GM10248 (cell line): ENCODE measurements around the gene ZXDC.

Experiments
- CTCF ChIA-PET: fragments of 300-600 bp; sonication (Branson Sonifier 250); formaldehyde crosslinking; extraction: SDS; loops from one replicate; lab custom pipeline; 2021; ENCODE audit warnings: antibody characterized with exemption; lab: Yijun Ruan, JAX
- POLR2A ChIA-PET: fragments of 350-650 bp; sonication (Branson Sonifier 250); formaldehyde crosslinking; extraction: SDS; loops from one replicate; lab custom pipeline; 2020; ENCODE audit warnings: antibody characterized with exemption; lab: Yijun Ruan, JAX
- DNase-seq: peaks from one replicate; pipeline ENCODE4 v3.0.0; 2012; ENCODE audit errors: extremely low spot score
- CTCF ChIP-seq: IDR thresholded peaks from 2 replicates; pipeline ENCODE4 v1.5.1; 2012; ENCODE audit warnings: mild to moderate bottlenecking, low read depth; ENCODE audit errors: extremely low read depth, missing control alignments, control extremely low read depth

Gene ZXDC

GRCh38 chr3:126486360-126486847 lies 10.7 kb upstream of the ZXDC start:
- ChIA-PET CTCF (no interaction called here), POLR2A (no interaction called here)
- no peak for DNase-seq
- no peak for TF ChIP-seq CTCF

GRCh38 chr3:126485956-126486355 lies 10.3 kb upstream of the ZXDC start:
- no peak for DNase-seq
- CTCF ChIA-PET: no interaction called here

DNA sequence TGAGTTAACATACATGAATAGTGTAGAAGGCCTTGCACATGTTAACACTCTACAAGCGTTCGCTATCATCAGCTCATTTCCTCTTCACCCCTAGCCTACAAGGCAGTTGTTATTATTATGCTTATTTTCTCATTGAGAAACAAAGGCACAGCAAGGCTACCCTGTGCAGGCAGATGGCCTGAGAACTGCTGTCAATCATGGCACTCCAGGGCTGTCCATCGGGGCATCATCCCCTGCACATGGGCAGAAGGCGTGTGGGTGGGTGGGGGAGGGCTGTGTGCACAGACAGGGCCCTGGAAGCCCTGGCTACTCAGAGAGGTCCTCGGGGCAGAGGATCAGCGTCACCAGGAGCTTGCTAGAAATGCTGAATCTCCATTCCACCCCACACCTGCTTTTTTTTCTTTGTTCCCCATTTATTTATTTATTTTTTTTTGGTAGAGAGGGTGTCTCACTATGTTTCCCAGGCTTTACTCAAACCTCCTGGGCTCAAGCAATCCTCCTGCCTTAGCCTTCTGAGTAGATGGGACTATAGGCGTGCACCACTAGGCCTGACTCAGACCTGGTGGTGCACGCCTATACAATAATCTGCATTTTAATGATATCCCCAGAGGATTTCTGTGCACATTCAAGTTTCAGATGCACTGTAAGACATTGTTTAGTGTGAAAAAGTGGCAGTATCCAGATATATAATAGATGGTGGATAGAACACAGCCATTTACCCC lies 9.6 kb upstream of the ZXDC start:
- ChIA-PET CTCF (no interaction called here), POLR2A (no interaction called here)
- DNase-seq: no peak
- no peak for TF ChIP-seq CTCF

More at GRCh38 chr3:126485956-126486355, 10.3 kb upstream of the ZXDC start:
- POLR2A ChIA-PET: no interaction called here
- no peak for TF ChIP-seq CTCF

DNA sequence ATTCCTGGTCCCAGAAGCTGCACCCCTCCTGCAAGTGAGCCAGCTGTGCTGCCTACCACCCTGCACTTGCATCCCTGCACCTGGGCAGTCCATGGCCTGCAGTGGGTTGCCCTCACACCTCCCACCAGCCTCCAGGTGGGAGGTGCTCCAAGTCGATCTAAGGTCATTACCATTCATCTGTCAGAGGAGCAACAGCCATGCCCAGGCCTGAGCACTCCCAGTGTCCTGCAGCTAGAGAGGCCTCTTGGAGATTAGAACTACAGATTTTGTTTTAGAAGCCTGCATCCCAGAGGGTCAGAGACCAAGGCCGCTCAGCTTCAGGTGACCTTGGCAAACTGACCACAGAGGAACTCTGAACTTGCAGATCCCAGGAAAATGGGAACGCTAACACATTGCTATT lies 9.0 kb upstream of the ZXDC start:
- no peak for TF ChIP-seq CTCF
- CTCF ChIA-PET: no interaction called here
- POLR2A ChIA-PET: no interaction called here
- DNase-seq: no peak

DNA sequence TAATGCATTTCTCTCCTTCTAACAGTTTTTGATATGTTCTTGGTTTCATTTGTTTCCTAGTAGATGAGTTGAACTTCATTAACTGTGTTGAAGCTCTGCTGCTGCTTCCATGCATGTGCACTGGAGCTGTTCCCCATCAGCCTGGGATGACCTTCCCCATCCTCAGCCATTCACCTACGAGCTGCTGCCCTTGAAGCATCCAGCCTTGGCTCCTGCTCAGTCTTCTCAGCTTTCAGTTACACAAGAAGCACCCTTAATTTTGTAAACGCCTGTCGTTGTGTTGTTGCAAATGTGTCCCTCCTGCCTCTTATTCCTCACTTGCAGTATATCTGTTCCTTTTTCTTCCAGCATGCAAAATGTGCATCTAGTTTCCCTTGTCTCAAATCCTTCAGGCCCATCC lies 8.5 kb upstream of the ZXDC start:
- POLR2A ChIA-PET: no interaction called here
- no peak for TF ChIP-seq CTCF
- CTCF ChIA-PET: no interaction called here

GRCh38 chr3:126483321-126483761 lies 7.7 kb upstream of the ZXDC start:
- TF ChIP-seq CTCF: no peak
- CTCF ChIA-PET: no interaction called here
- no peak for DNase-seq
- POLR2A ChIA-PET: no interaction called here

More for the DNA sequence above, 8.5 kb upstream of the ZXDC start:
- DNase-seq: no peak
